K562 (cell line): ENCODE results near the gene RSBN1L. TPM values are rescaled to one million over a fixed set of nuclear protein-coding genes. Genes with fewer than 3 reads are reported as not detected.
A peak's percentile ranks its signal among the peaks of the same experiment; 100 is the strongest.

Experiments used
- BCL6 ChIP-seq: fragments of 250-450 bp; sonication (Bioruptor Pico); IDR thresholded peaks from 2 replicates; pipeline ENCODE4 v1.4.0; 2020
- CHCHD3 ChIP-seq: fragments of 250-450 bp; sonication (Bioruptor Pico); IDR thresholded peaks from 2 replicates; pipeline ENCODE4 v2.1.2; 2022; ENCODE audit warnings: mild to moderate bottlenecking
- CHD1 ChIP-seq: fragments of 200-600 bp; sonication (generic); IDR thresholded peaks from one replicate; pipeline ENCODE4 v1.6.1; 2012; ENCODE audit warnings: mild to moderate bottlenecking, moderate library complexity, low read length, inconsistent platforms
- CTBP1 ChIP-seq: fragments of 450-650 bp; IDR thresholded peaks from 2 replicates; pipeline ENCODE4 v1.6.1; 2016; ENCODE audit warnings: borderline replicate concordance
- EP300 ChIP-seq: IDR thresholded peaks from 2 replicates; pipeline ENCODE4 v1.6.1; 2012; ENCODE audit warnings: low read length, improper control_type of control experiment
- EWSR1 ChIP-seq: fragments of 450-650 bp; IDR thresholded peaks from 2 replicates; pipeline ENCODE4 v1.6.1; 2018; ENCODE audit warnings: borderline replicate concordance, mild to moderate bottlenecking, low read depth, moderate library complexity; ENCODE audit not compliant: partially characterized antibody
- FOXP4 ChIP-seq: sonication (generic); formaldehyde crosslinking; IDR thresholded peaks from 2 replicates; pipeline ENCODE4 v1.8.0; 2022; ENCODE audit warnings: mild to moderate bottlenecking, missing genetic modification reagents, borderline replicate concordance
- HLTF ChIP-seq: fragments of 450-650 bp; IDR thresholded peaks from 2 replicates; pipeline ENCODE4 v1.6.1; 2016
- MYBL2 ChIP-seq, 2 experiments: fragments of 450-650 bp in 1 of 2; sonication (generic) in 1 of 2; formaldehyde crosslinking in 1 of 2; IDR thresholded peaks; 2 replicates each; pipeline versions ENCODE4 v1.6.1 to v1.8.1; 2017 to 2022; ENCODE audit warnings: borderline replicate concordance in 1 of 2, inconsistent platforms in 1 of 2, low read depth in 1 of 2, mild to moderate bottlenecking in 1 of 2, missing genetic modification reagents in 1 of 2, moderate library complexity in 1 of 2
- NFIC ChIP-seq: fragments of 450-650 bp; IDR thresholded peaks from 2 replicates; pipeline ENCODE4 v1.6.1; 2017; ENCODE audit warnings: mild to moderate bottlenecking, inconsistent platforms
- SMARCE1 ChIP-seq: fragments of 450-650 bp; IDR thresholded peaks from 2 replicates; pipeline ENCODE4 v1.7.1; 2016; ENCODE audit warnings: mild to moderate bottlenecking
- STAT5B ChIP-seq: fragments of 250-450 bp; sonication (Bioruptor Pico); IDR thresholded peaks from 2 replicates; pipeline ENCODE4 v1.8.0; 2021; ENCODE audit warnings: mild to moderate bottlenecking, inconsistent platforms
- ZBTB40 ChIP-seq, 2 experiments: fragments of 450-650 bp in 1 of 2; sonication (generic) in 1 of 2; formaldehyde crosslinking in 1 of 2; IDR thresholded peaks; 2 replicates each; pipeline versions ENCODE4 v1.7.1 to v1.9.0; 2016 to 2022; ENCODE audit warnings: inconsistent platforms in 1 of 2, mild to moderate bottlenecking in 1 of 2, missing genetic modification reagents in 1 of 2
- ZNF12 ChIP-seq: sonication (generic); formaldehyde crosslinking; IDR thresholded peaks from 2 replicates; pipeline ENCODE4 v1.4.0; 2020; ENCODE audit warnings: mild to moderate bottlenecking, missing genetic modification reagents
- ZNF217 ChIP-seq: sonication (generic); formaldehyde crosslinking; IDR thresholded peaks from 2 replicates; pipeline ENCODE4 v1.8.0; 2022; ENCODE audit warnings: mild to moderate bottlenecking, missing genetic modification reagents
- ZNF232 ChIP-seq: sonication (generic); formaldehyde crosslinking; IDR thresholded peaks from 2 replicates; pipeline ENCODE4 v1.8.0; 2022; ENCODE audit warnings: mild to moderate bottlenecking, missing genetic modification reagents
- ZNF24 ChIP-seq: fragments of 450-650 bp; IDR thresholded peaks from 2 replicates; pipeline ENCODE4 v1.6.1; 2016
- ZNF282 ChIP-seq: sonication (generic); formaldehyde crosslinking; IDR thresholded peaks from 2 replicates; pipeline ENCODE4 v1.8.1; 2023; ENCODE audit warnings: missing genetic modification reagents
- polyA plus RNA-seq, 8 experiments: library from polyadenylated mRNA; depleted of rRNA in 4 of 8; stranded (reverse) in 5 of 8; unstranded in 3 of 8; fragments of >200 nt; fragmentation: Nextera tagmentation in 2 of 8; fragmentation: Illumina TruSeq in 1 of 8; extraction: Ambion mirVana in 2 of 8; extraction: Trizol in 1 of 8; gene quantifications; 2 replicates each; pipeline versions ENCODE4 v1.2.1 to v1.2.3, GENCODE V29; 2011 to 2014; ENCODE audit warnings: inconsistent platforms in 1 of 8, missing spikeins in 1 of 8
- total RNA-seq, 7 experiments: library from RNA; depleted of rRNA in 6 of 7; stranded (reverse); fragments of >200 nt in 6 of 7; fragmentation: Illumina TruSeq in 2 of 7; extraction: Trizol in 2 of 7; gene quantifications; 2 replicates each; pipeline versions ENCODE4 v1.2.1 to v1.2.3, GENCODE V29; 2011 to 2021; ENCODE audit warnings: low replicate concordance in 1 of 7

The RSBN1L gene
- total and polyA plus RNA-seq, 9 of the 15 experiments (the other 6 are each of a cell fraction or from before 2014, with no cell fraction given), result 6.2 to 35.2 (median 20.1) TPM

- TF ChIP-seq EWSR1 (no peak), ZNF232 (CRISPR knock-in tag) (no peak; the same call in 1 of the 2 replicates), HLTF (no peak), ZNF217 (CRISPR knock-in tag) (no peak), CHCHD3 (CRISPR knock-in tag) (no peak), SMARCE1 (no peak), ZNF24 (0 out of 2 replicates have a peak, but pooled peaks have one; percentile 35), ZNF12 (peak; percentile 85), ZNF282 (no peak), STAT5B (CRISPR knock-in tag) (no peak), CHD1 (no peak), BCL6 (CRISPR knock-in tag) (no peak), CTBP1 (peak; percentile 96), NFIC (0 out of 2 replicates have a peak, but pooled peaks have one; percentile 45), EP300 (peak; percentile 47; the same call in 1 of the 2 replicates), ZBTB40 (IDR thresholded peaks at IDR 0.05) (peak; percentile 86), ZBTB40 (CRISPR knock-in tag; IDR thresholded peaks at IDR 0.05) (no peak), FOXP4 (CRISPR knock-in tag) (0 out of 2 replicates have a peak, but pooled peaks have one; percentile 22), MYBL2 (IDR thresholded peaks at IDR 0.05; ENCODE audit: low read depth) (peak; percentile 93), MYBL2 (CRISPR knock-in tag; IDR thresholded peaks at IDR 0.05; ENCODE audit: borderline replicate concordance) (no peak)
These were observed 102.3 kb downstream of the RSBN1L start, which contains the start of the genes PHTF2 and TMEM60 (continued) for GRCh38 chr7:77798394-77799077.
